Activated T-helper 1 cell treated with anti-CD3 and anti-CD28 coated beads, Interleukin-12 subunit alpha, Interleukin-12 subunit beta, Interleukin-2, Interleukin-4 antibody, amounts not matched to agents 30 ng/mL and 10 ng/mL and 1 ng/mL, durations not matched to agents 14 hours and 24 hours and 36 hours (primary cell): ENCODE measurements around the gene CLNK. TPM values are rescaled to one million over a fixed set of nuclear protein-coding genes. Genes with fewer than 3 reads are reported as not detected.

Experiments used
- DNase-seq: peaks from one replicate; pipeline ENCODE4 v3.0.0; 2021; ENCODE audit warnings: low spot score
- H3K27ac Mint-ChIP-seq: one replicate; pipeline ENCODE4 v1.8.0; 2021; ENCODE audit warnings: mild to moderate bottlenecking, mixed read lengths
- H3K27me3 Mint-ChIP-seq: one replicate; pipeline ENCODE4 v1.8.0; 2022; ENCODE audit warnings: mild to moderate bottlenecking, moderate library complexity, mixed read lengths; ENCODE audit not compliant: insufficient read depth
- H3K36me3 Mint-ChIP-seq: one replicate; pipeline ENCODE4 v1.8.0; 2021; ENCODE audit warnings: low read depth, mixed read lengths
- H3K4me1 Mint-ChIP-seq: one replicate; pipeline ENCODE4 v1.8.0; 2021; ENCODE audit warnings: low read depth, mixed read lengths
- H3K4me3 Mint-ChIP-seq: one replicate; pipeline ENCODE4 v1.8.0; 2021; ENCODE audit warnings: mild to moderate bottlenecking, moderate library complexity, mixed read lengths
- H3K9me3 Mint-ChIP-seq: one replicate; pipeline ENCODE4 v1.8.0; 2021; ENCODE audit warnings: mixed read lengths
- intact Hi-C: fragments of 100-400 bp; cut with micrococcal nuclease; formaldehyde crosslinking; loops from one replicate; pipeline ENCODE4 v1.15.1; 2024
- total RNA-seq: library from RNA; stranded (reverse); gene quantifications from 2 replicates; pipeline ENCODE4 v1.2.3, GENCODE V29; 2022

Gene CLNK
- total RNA-seq, 1 donor from 2014 or later = 0.57 TPM

DNA sequence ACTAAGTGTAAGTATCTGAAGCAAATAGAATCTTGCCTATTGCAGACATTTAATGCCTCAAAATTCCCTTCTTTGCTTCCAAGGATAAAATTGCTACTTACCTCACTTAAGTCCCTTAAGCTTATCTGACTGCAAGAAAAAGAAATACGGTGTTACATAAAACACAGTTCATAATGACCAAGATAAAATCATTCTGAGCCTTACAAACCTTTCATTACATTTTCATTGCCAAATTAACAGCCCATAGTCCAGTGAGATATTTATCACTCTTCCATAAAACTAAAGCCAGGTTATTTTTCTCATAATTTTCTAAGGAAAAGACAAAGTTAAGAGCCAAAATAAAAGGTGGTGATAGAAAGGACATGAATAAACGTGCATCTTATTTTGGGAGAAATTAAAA, 152.4 kb downstream of the CLNK start:
- Mint-ChIP-seq H3K27ac (no peak overlapping the region), H3K4me3 (no peak overlapping the region), H3K4me1 (no peaks in the 10 kb centered on the region), H3K36me3 (no peaks in the 10 kb centered on the region), H3K27me3 (peaks cover 13% of the 10 kb centered on the region), H3K9me3 (no peaks in the 10 kb centered on the region)
- intact Hi-C loops = loop anchor here (10.0 kb wide), 1 partner anchor 517 kb away; no protein-coding TSS in a partner anchor
- DNase-seq = no peak

DNA sequence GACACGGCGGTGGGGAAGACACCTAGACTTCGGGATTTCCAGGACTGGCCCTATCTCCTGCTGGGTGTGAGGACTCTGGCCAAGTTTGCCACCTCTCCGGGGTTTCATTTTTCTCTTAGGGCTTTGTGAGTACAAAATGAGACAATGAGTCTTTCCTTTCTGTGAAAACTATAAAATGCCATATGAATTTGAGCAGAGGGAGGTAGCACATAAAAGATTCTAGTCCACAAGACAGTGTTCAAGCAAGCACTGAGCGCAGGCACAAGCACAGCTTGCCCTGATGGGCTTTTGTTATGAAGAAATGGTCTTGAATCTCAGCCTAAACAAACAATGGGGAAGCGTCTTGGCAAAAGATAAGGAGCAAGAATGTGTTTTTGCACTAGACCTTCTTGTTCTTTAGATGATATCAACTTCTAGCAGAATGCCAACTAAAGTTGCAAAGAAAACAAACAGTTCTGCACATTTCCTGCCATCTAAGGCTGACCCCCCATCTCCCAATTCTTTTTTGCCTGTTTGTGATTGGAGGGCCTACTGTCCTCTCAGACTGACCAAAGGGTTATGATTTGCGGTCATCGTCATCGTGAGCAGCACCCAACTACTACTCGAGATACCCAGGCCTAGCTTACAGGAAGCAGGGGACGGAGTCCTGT, 154.3 kb downstream of the CLNK start:
- DNase-seq = no peak
- Mint-ChIP-seq H3K27me3 (peaks cover 11% of the 10 kb centered on the region), H3K27ac (no peak overlapping the region), H3K9me3 (no peaks in the 10 kb centered on the region), H3K4me3 (no peak overlapping the region), H3K4me1 (no peaks in the 10 kb centered on the region), H3K36me3 (no peaks in the 10 kb centered on the region)
- intact Hi-C loops = loop anchor here (10.0 kb wide), 1 partner anchor 515 kb away; no protein-coding TSS in a partner anchor

GRCh38 chr4:10529291-10530136, 155.1 kb downstream of the CLNK start:
- Mint-ChIP-seq H3K4me3 (no peak overlapping the region), H3K9me3 (no peaks in the 10 kb centered on the region), H3K4me1 (no peaks in the 10 kb centered on the region), H3K36me3 (no peaks in the 10 kb centered on the region), H3K27ac (no peak overlapping the region), H3K27me3 (peaks cover 11% of the 10 kb centered on the region)
- no peak for DNase-seq
- intact Hi-C loops = loop anchor here (10.0 kb wide), 1 partner anchor 515 kb away; no protein-coding TSS in a partner anchor

- intact Hi-C loops = no loop called here
- no peaks in the 10 kb centered on the region for H3K9me3 Mint-ChIP-seq
- H3K4me1 Mint-ChIP-seq = no peaks in the 10 kb centered on the region
- no peak overlapping the region for H3K4me3 Mint-ChIP-seq
- no peak overlapping the region for H3K27ac Mint-ChIP-seq
- peaks cover 4% of the 10 kb centered on the region for H3K27me3 Mint-ChIP-seq
- no peaks in the 10 kb centered on the region for H3K36me3 Mint-ChIP-seq
- no peak for DNase-seq
These were observed 157.1 kb downstream of the CLNK start for GRCh38 chr4:10527438-10527837.

- Mint-ChIP-seq H3K27ac (no peak overlapping the region), H3K27me3 (peaks cover 4% of the 10 kb centered on the region), H3K4me1 (no peaks in the 10 kb centered on the region), H3K4me3 (no peak overlapping the region), H3K36me3 (no peaks in the 10 kb centered on the region), H3K9me3 (no peaks in the 10 kb centered on the region)
- no peak for DNase-seq
- intact Hi-C loops = no loop called here
These were observed 157.9 kb downstream of the CLNK start for GRCh38 chr4:10526429-10527222.

DNA sequence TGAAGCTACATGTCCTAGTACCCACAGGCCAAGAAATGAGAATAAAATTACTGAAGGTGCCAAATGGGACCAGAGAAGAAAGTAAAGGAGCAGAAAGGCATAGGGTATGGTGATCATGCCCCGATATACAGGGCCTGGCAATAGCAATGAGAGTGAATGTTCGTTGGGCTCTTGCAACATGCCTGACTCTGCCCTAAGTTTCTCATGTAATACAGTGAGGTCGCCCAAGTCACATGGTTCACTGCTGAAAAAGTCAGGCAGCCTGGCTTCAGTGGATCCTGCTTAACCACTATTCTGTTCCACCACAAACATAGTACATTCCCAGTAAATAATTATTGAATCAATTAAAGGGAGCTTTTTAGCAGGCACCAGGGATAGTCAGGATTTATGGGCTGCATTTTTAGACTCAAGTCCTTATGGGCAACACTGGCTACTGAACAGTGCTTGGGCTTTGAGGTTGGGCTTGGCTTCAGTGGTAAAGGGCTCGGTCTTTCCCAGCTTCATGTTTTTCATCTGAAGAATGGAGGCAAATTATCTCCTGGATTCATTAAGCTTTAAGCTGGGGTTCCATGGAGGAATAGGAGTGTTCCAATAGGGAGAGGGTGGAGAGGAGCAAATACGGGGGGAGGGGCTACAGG, 160.3 kb downstream of the CLNK start:
- intact Hi-C loops = no loop called here
- DNase-seq = no peak
- Mint-ChIP-seq H3K27me3 (peaks cover 5% of the 10 kb centered on the region), H3K9me3 (no peaks in the 10 kb centered on the region), H3K4me3 (no peak overlapping the region), H3K27ac (no peak overlapping the region), H3K36me3 (no peaks in the 10 kb centered on the region), H3K4me1 (no peaks in the 10 kb centered on the region)

DNA sequence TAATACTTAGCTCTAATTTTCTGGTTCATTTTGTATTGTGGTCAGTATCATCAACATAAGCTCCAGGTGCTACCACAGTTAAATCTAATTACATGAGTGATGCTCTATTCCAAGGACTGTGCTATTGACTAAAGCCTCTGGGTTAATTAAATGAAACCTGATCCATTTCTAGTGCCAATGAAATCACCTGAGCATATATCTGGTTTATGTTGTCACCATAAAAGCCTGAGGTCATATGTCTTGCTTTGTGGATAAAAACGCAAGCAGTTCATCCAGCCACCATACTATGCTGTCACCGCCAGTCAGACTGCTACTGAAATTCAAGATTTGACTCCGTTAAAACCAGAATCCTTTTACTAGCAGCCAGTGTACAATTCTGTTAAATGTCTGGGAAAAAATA, 163.1 kb downstream of the CLNK start:
- Mint-ChIP-seq H3K4me1 (no peaks in the 10 kb centered on the region), H3K27me3 (peaks cover 7% of the 10 kb centered on the region), H3K36me3 (no peaks in the 10 kb centered on the region), H3K27ac (no peak overlapping the region), H3K9me3 (no peaks in the 10 kb centered on the region), H3K4me3 (no peak overlapping the region)
- DNase-seq = no peak
- intact Hi-C loops = no loop called here

DNA sequence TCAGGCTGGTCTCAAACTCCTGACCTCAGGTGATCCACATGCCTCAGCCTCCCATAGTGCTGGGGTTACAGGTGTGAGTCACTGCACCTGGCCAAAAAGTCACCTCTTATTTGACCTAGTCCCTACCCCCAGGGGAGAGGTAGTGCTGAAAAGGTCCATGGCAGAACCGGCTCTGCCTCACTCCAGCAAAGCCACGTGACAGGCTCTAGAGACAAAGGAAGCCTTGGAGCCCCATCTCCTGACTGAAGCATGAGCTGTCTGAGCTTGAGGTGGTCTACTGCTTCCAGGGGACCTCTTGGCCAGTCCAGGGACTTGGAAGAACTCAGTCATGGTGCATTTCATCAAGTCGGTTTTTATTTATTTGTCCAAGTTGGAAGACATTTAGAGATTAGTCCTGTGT, 174.8 kb downstream of the CLNK start:
- intact Hi-C loops = no loop called here
- no peak overlapping the region for H3K4me3 Mint-ChIP-seq
- no peak overlapping the region for H3K27ac Mint-ChIP-seq
- no peaks in the 10 kb centered on the region for H3K36me3 Mint-ChIP-seq
- DNase-seq = no peak
- no peaks in the 10 kb centered on the region for H3K4me1 Mint-ChIP-seq
- no peaks in the 10 kb centered on the region for H3K27me3 Mint-ChIP-seq
- peaks cover 11% of the 10 kb centered on the region for H3K9me3 Mint-ChIP-seq

DNA sequence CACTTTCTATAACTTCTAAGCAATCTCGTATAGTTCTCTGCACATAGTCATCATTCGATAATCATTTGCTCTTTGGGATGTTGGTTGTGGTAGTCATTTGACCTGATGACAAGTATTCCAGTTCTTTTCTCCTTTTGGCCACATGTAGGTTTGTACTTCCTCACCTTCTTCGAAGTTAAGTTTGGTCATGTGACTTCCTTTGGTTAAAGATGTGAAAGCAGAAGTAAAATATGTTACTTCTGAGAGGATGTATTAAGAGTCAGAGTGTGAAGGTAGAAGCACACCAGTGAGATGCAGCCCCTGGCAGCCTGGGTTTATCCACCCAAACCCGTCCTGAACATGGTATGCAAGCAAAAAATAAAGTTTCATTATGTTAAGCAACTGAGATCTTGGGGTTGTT, 178.5 kb downstream of the CLNK start:
- Mint-ChIP-seq H3K4me1 (no peaks in the 10 kb centered on the region), H3K27ac (no peak overlapping the region), H3K9me3 (peaks cover 11% of the 10 kb centered on the region), H3K4me3 (no peak overlapping the region), H3K36me3 (no peaks in the 10 kb centered on the region), H3K27me3 (no peaks in the 10 kb centered on the region)
- no peak for DNase-seq
- intact Hi-C loops = no loop called here

DNA sequence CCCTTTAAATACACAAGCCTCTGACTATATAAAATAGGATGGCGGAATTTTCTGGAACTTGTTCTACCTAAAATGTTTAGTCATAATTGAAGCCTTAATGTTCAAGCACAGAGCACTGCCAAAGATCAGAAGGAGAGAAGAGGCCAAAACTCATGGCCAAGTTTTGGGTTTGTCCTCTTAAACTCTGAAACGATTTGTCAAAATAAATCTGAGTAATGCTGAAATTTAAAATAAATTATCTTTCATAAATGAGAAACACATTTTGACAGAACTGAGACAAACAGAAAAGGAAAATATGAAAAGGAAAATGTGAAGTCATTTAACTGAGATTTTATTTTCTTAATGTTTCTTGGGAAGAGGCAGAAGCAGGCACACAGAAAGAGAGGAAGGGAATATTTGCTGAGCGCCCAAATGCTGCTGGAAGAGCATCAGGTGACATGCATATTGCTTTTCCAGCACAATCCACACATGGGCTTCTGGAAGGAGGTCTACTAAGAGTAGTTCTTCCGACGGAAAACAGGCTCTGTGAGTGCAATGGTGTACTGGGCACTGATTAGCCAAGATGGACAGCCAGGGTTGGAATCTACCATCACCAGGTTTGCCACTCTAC, 179.9 kb downstream of the CLNK start:
- H3K36me3 Mint-ChIP-seq = no peaks in the 10 kb centered on the region
- no peak for DNase-seq
- no peak overlapping the region for H3K4me3 Mint-ChIP-seq
- H3K4me1 Mint-ChIP-seq = no peaks in the 10 kb centered on the region
- H3K9me3 Mint-ChIP-seq = peaks cover 11% of the 10 kb centered on the region
- H3K27me3 Mint-ChIP-seq = no peaks in the 10 kb centered on the region
- no peak overlapping the region for H3K27ac Mint-ChIP-seq
- intact Hi-C loops = no loop called here

DNA sequence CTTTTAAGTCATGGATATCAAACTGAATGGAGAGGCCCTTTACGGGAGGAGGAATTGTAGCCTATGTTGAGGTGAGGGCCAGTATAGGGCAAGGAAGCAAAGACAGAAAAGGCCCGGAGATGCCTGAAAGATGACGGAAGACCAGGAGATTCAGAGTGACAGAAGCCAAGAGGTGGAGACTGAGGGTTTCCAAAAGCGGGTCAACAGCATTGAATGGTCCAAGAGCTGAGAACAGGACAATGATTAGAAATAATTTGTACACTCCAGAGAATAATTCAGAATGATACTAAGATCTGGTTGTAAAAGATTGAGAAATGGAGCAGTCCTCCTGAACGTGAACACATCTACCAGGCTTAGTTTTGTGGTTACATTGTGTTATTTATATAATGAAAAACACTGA, 181.9 kb downstream of the CLNK start:
- intact Hi-C loops = no loop called here
- Mint-ChIP-seq H3K9me3 (peaks cover 11% of the 10 kb centered on the region), H3K4me3 (no peak overlapping the region), H3K36me3 (no peaks in the 10 kb centered on the region), H3K4me1 (no peaks in the 10 kb centered on the region), H3K27ac (no peak overlapping the region), H3K27me3 (no peaks in the 10 kb centered on the region)
- no peak for DNase-seq

DNA sequence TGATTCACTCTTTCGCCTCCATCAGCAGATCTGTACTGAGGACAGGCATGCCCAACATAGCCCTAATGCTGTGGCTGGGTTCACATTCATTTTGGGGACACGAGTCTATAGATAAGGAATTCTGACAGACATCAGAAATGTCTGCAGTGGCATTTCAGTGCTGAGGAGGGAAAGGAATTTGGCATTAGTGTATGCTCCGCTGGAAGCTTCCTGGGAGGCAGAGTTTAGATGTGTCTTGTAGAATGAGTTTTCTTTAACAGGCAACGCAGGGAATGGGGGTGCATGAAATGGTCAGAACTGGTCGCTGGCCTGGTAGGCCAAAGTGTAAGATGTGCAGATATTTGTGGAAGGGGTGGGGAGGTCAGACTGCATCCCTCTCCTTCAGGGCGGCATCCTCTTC, 183.8 kb downstream of the CLNK start:
- H3K27me3 Mint-ChIP-seq = no peaks in the 10 kb centered on the region
- no peak overlapping the region for H3K27ac Mint-ChIP-seq
- H3K4me1 Mint-ChIP-seq = no peaks in the 10 kb centered on the region
- H3K9me3 Mint-ChIP-seq = peaks cover 4% of the 10 kb centered on the region
- intact Hi-C loops = no loop called here
- H3K4me3 Mint-ChIP-seq = no peak overlapping the region
- DNase-seq = no peak
- no peaks in the 10 kb centered on the region for H3K36me3 Mint-ChIP-seq
